Gastroesophageal sphincter (tissue), 4 donors: ENCODE data around the gene KLK8. TPM values are rescaled to one million over a fixed set of nuclear protein-coding genes. Genes with fewer than 3 reads are reported as not detected.

Source experiments
- total RNA-seq, 4 donors: library from RNA; depleted of rRNA; stranded (reverse); fragments of >200 nt; gene quantifications; one replicate each; pipeline ENCODE4 v1.1.0, GENCODE V29; 2016

KLK8 gene
- total RNA-seq, 4 donors from 2014 or later: 2.3 to 4.6 TPM; not detected in 2

Other genes with a start within 250 kb of the KLK8 start
- gene GPR32, start 231.1 kb downstream of the KLK8 start, total RNA-seq: not detected
- gene ACP4, start 211.2 kb downstream of the KLK8 start, total RNA-seq: not detected
- gene KLK1, start 177.8 kb downstream of the KLK8 start, total RNA-seq: not detected
- gene KLK15, start 168.0 kb downstream of the KLK8 start, total RNA-seq: not detected
- not detected for gene KLK3, start 146.7 kb downstream of the KLK8 start, total RNA-seq
- not detected for gene KLK2, start 128.2 kb downstream of the KLK8 start, total RNA-seq
- not detected for gene KLK4, start 90.2 kb downstream of the KLK8 start, total RNA-seq
- 1 to 10 TPM in 1 of 4 donors, not detected in 3; 1.2 TPM for gene KLK5, start 48.6 kb downstream of the KLK8 start, total RNA-seq
- 1 to 10 TPM in 2 of 4 donors, not detected in 2; 1.1 to 7.8 TPM for gene KLK6, start 32.0 kb downstream of the KLK8 start, total RNA-seq
- 10 to 100 TPM in 1 of 4 donors, under 1 TPM in 1, not detected in 2; 0.31 to 16.7 TPM for gene KLK7, start 17.7 kb downstream of the KLK8 start, total RNA-seq
- gene KLK10, start 18.1 kb upstream of the KLK8 start, total RNA-seq: 1 to 10 TPM in 3 of 4 donors, not detected in 1; 1.7 to 6.7 (median 4.1) TPM
- gene KLK11, start 25.0 kb upstream of the KLK8 start, total RNA-seq: 10 to 100 TPM in 1 of 4 donors, under 1 TPM in 1, not detected in 2; 0.78 to 12.3 TPM
- gene KLK12, start 33.4 kb upstream of the KLK8 start, total RNA-seq: 1 to 10 TPM in 1 of 4 donors, under 1 TPM in 2, not detected in 1; 0.40 to 1.2 (median 0.54) TPM
- gene KLK13, start 63.5 kb upstream of the KLK8 start, total RNA-seq: 1 to 10 TPM in 3 of 4 donors, not detected in 1; 1.3 to 6.1 (median 5.1) TPM
- gene KLK14, start 81.3 kb upstream of the KLK8 start, total RNA-seq: not detected
- gene CTU1, start 106.8 kb upstream of the KLK8 start, total RNA-seq: 10 to 100 TPM in 3 of 4 donors, 1 to 10 TPM in 1; 9.8 to 12.8 (median 11.4) TPM
- 1 to 10 TPM in 3 of 4 donors, under 1 TPM in 1; 0.62 to 9.2 (median 4.0) TPM for gene SIGLEC9, start 123.3 kb upstream of the KLK8 start, total RNA-seq
- gene SIGLEC7, start 140.7 kb upstream of the KLK8 start, total RNA-seq: 1 to 10 TPM in 2 of 4 donors, under 1 TPM in 1, not detected in 1; 0.46 to 4.4 (median 2.8) TPM
- 1 to 10 TPM; 1.8 to 7.0 (median 2.8) TPM for gene CD33, start 223.5 kb upstream of the KLK8 start, total RNA-seq
- not detected for gene SIGLECL1, start 249.5 kb upstream of the KLK8 start, total RNA-seq